ENCODE measurements around the gene ADISSP.

DNA sequence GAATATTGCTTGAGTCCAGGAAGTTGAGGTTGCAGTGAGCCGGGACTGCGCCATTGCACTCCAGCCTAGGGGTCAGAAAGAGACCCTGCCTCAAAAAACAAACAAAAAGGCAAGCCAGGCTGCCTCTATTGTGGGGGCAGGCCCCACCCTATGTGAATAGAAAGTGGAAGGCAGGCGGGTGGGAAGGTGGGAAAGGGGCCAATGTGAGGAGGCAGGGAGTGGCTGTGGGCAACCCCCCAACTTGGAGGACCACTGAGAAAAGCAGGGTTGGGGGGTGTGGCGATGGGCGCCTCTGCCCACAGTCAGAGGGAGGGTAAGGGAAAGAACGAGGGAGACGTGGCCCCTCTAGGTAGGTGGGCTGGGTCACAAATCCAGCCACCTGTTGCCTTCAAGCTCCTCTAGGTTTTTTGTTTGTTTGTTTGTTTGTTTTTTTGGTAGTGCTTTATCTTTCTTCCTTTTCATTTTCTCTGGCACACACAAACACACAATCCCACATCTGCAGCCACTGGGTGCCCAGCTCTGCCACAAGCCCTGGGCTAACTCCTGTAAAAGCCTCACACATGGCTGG is 47.5 kb upstream of the ADISSP start:
- TF ChIP-seq, protein P1, sequence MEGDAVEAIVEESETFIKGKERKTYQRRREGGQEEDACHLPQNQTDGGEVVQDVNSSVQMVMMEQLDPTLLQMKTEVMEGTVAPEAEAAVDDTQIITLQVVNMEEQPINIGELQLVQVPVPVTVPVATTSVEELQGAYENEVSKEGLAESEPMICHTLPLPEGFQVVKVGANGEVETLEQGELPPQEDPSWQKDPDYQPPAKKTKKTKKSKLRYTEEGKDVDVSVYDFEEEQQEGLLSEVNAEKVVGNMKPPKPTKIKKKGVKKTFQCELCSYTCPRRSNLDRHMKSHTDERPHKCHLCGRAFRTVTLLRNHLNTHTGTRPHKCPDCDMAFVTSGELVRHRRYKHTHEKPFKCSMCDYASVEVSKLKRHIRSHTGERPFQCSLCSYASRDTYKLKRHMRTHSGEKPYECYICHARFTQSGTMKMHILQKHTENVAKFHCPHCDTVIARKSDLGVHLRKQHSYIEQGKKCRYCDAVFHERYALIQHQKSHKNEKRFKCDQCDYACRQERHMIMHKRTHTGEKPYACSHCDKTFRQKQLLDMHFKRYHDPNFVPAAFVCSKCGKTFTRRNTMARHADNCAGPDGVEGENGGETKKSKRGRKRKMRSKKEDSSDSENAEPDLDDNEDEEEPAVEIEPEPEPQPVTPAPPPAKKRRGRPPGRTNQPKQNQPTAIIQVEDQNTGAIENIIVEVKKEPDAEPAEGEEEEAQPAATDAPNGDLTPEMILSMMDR (tag by site-specific recombination; IDR thresholded peaks at IDR 0.05), result no peak
- no peak for TF ChIP-seq ZBTB7A (tag by site-specific recombination; IDR thresholded peaks at IDR 0.05; ENCODE audit: low read depth)
